ENCODE measurements around the gene ATP1A4. TPM values are rescaled to one million over a fixed set of nuclear protein-coding genes. Genes with fewer than 3 reads are reported as not detected.

The ATP1A4 gene
- total RNA-seq, 4 donors from 2014 or later = 0.57 TPM; not detected in 3

DNA sequence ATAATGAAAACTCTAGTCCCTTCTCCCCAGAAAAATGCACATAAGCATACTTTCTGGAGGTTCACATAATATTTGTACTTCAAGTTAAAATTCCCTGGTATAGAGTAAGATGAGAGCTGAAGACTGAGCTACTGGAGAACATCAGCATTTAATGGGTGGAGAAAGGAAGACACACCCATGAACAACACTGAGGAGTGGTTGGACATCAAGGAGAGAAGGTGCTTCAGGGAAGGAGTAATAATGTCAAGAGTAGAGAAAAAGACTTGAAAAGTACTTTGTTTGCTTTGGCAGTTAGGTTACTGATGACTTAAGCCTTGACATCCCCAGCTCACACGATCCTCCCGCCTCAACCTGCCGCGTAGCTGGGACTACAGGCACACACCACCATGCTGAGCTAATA lies 75.6 kb downstream of the ATP1A4 start:
- TF ChIP-seq POLR2A (IDR thresholded peaks at IDR 0.05) = no peak
- TF ChIP-seq, protein P1, sequence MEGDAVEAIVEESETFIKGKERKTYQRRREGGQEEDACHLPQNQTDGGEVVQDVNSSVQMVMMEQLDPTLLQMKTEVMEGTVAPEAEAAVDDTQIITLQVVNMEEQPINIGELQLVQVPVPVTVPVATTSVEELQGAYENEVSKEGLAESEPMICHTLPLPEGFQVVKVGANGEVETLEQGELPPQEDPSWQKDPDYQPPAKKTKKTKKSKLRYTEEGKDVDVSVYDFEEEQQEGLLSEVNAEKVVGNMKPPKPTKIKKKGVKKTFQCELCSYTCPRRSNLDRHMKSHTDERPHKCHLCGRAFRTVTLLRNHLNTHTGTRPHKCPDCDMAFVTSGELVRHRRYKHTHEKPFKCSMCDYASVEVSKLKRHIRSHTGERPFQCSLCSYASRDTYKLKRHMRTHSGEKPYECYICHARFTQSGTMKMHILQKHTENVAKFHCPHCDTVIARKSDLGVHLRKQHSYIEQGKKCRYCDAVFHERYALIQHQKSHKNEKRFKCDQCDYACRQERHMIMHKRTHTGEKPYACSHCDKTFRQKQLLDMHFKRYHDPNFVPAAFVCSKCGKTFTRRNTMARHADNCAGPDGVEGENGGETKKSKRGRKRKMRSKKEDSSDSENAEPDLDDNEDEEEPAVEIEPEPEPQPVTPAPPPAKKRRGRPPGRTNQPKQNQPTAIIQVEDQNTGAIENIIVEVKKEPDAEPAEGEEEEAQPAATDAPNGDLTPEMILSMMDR (IDR thresholded peaks at IDR 0.05) = no peak
- DNase-seq = no peak
- Histone ChIP-seq H3K27ac (no peak overlapping the region), H3K4me3 (no peak overlapping the region), H3K27me3 (no peaks in the 10 kb centered on the region), H3K9me3 (no peaks in the 10 kb centered on the region), H3K36me3 (peaks cover 0 to 100% (median 3%) of the 10 kb centered on the region in 3 donors), H3K4me1 (no peaks in the 10 kb centered on the region)

DNA sequence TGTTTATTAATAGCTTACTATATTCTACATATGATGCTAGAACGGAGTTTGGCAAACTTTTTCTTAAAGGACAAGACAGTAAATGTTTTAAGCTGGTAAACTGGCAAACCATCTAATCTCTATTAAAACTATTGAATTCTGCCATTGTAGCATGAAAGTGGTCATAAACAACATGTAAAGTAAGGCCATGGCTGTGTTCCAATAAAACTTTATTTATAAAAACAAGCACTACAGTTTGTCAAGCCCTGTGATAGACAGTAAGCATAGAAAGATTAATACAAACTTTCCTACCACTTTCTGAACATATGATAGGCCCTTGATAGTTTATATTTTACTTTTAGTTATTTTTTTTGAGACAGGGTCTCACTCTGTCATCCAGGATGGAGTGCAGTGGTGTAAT lies 76.2 kb downstream of the ATP1A4 start:
- no peak overlapping the region for H3K27ac ChIP-seq
- no peak for DNase-seq
- peaks cover 0 to 99% (median 3%) of the 10 kb centered on the region in 3 donors for H3K36me3 ChIP-seq
- H3K4me1 ChIP-seq = no peaks in the 10 kb centered on the region
- H3K9me3 ChIP-seq = no peaks in the 10 kb centered on the region
- H3K27me3 ChIP-seq = no peaks in the 10 kb centered on the region
- H3K4me3 ChIP-seq = no peak overlapping the region
- TF ChIP-seq, protein P1 (IDR thresholded peaks at IDR 0.05) = no peak
- TF ChIP-seq POLR2A (IDR thresholded peaks at IDR 0.05) = no peak

DNA sequence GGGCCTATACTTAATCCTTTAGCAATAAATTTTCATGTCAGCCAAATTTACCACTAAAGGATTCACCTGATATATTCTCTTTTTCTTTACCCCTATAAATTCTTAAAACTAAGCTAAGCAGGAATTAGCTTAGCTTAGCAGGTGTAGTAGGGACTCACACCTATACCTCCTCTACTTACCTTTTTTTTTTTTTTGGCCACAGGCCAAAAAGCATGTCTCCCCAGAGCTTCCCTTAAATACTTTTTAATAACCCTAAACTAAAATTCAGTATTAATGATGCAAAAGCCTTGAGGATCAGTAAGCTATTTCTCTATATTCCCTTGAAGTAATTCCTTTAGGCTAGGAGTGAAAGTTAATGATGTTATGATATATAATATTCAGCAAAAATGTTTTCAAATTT lies 77.0 kb downstream of the ATP1A4 start:
- H3K4me3 ChIP-seq = no peak overlapping the region
- no peaks in the 10 kb centered on the region for H3K9me3 ChIP-seq
- H3K27me3 ChIP-seq = no peaks in the 10 kb centered on the region
- no peak for TF ChIP-seq POLR2A (IDR thresholded peaks at IDR 0.05)
- TF ChIP-seq, protein P1 (IDR thresholded peaks at IDR 0.05) = no peak
- H3K4me1 ChIP-seq = no peaks in the 10 kb centered on the region
- no peak overlapping the region for H3K27ac ChIP-seq
- H3K36me3 ChIP-seq = peaks cover 0 to 99% (median 3%) of the 10 kb centered on the region in 3 donors
- no peak for DNase-seq

GRCh38 chr1:160232911-160233310 lies 81.5 kb downstream of the ATP1A4 start:
- Histone ChIP-seq H3K27me3 (no peaks in the 10 kb centered on the region), H3K36me3 (peaks cover 0 to 94% (median 0%) of the 10 kb centered on the region in 3 donors)
- TF ChIP-seq POLR2A (IDR thresholded peaks at IDR 0.05) = no peak
- TF ChIP-seq, protein P1 (IDR thresholded peaks at IDR 0.05) = no peak

More at GRCh38 chr1:160232911-160233310, 81.5 kb downstream of the ATP1A4 start:
- Histone ChIP-seq H3K9me3 (no peaks in the 10 kb centered on the region), H3K4me1 (no peaks in the 10 kb centered on the region), H3K27ac (no peak overlapping the region), H3K4me3 (no peak overlapping the region)
- no peak for DNase-seq

Other genes with a start within 250 kb of the ATP1A4 start
- gene TAGLN2, start 226.1 kb upstream of the ATP1A4 start, total RNA-seq = 100 to 1,000 TPM; 120 to 304 (median 177) TPM
- gene IGSF9, start 206.0 kb upstream of the ATP1A4 start, total RNA-seq = 100 to 1,000 TPM in 1 of 4 donors, 10 to 100 TPM in 2, 1 to 10 TPM in 1; 5.8 to 169 (median 40.6) TPM
- gene SLAMF9, start 197.4 kb upstream of the ATP1A4 start, total RNA-seq = not detected
- gene PIGM, start 119.6 kb upstream of the ATP1A4 start, total RNA-seq = 1 to 10 TPM in 3 of 4 donors, under 1 TPM in 1; under 0.01 to 6.7 (median 5.5) TPM
- not detected for gene KCNJ10, start 81.4 kb upstream of the ATP1A4 start, total RNA-seq
- gene KCNJ9, start 70.1 kb upstream of the ATP1A4 start, total RNA-seq = not detected
- gene IGSF8, start 53.0 kb upstream of the ATP1A4 start, total RNA-seq = 10 to 100 TPM; 20.6 to 65.3 (median 38.9) TPM
- gene ATP1A2, start 35.8 kb upstream of the ATP1A4 start, total RNA-seq = 1 to 10 TPM; 2.3 to 7.4 (median 6.0) TPM
- gene CASQ1, start 39.0 kb downstream of the ATP1A4 start, total RNA-seq = 1 to 10 TPM in 1 of 4 donors, not detected in 3; 2.6 TPM
- 10 to 100 TPM; 10.2 to 34.7 (median 17.3) TPM for gene PEA15, start 53.8 kb downstream of the ATP1A4 start, total RNA-seq
- 100 to 1,000 TPM; 121 to 359 (median 202) TPM for gene DCAF8, start 110.9 kb downstream of the ATP1A4 start, total RNA-seq
- 10 to 100 TPM; 25.4 to 45.6 (median 40.2) TPM for gene PEX19, start 133.5 kb downstream of the ATP1A4 start, total RNA-seq
- gene COPA, start 191.6 kb downstream of the ATP1A4 start, total RNA-seq = 100 to 1,000 TPM; 109 to 173 (median 138) TPM
- gene NCSTN, start 191.8 kb downstream of the ATP1A4 start, total RNA-seq = 100 to 1,000 TPM in 3 of 4 donors, 10 to 100 TPM in 1; 34.7 to 173 (median 158) TPM
- under 1 TPM in 1 of 4 donors, not detected in 3; 0.80 TPM for gene NHLH1, start 215.5 kb downstream of the ATP1A4 start, total RNA-seq
- 1 to 10 TPM; 2.1 to 6.8 (median 4.1) TPM for gene VANGL2, start 249.0 kb downstream of the ATP1A4 start, total RNA-seq